NCI-H446 (cell line): ENCODE data around the gene TUBA4B.
"Not testable (repeated sequence)": the region's sequence is repeated elsewhere in the genome, so short reads cannot be mapped to it uniquely, and the experiment has no call there.

ENCODE experiments used
- DNase-seq, 2 experiments: peaks; one replicate each; lab custom pipeline; 2025; lab: John Stamatoyannopoulos, UW

The TUBA4B gene

GRCh38 chr2:219291910-219292490 lies 39.0 kb downstream of the TUBA4B start:
- DNase-seq = no peak

- no peak for DNase-seq
These were observed 39.6 kb downstream of the TUBA4B start for GRCh38 chr2:219292616-219293015.

GRCh38 chr2:219293736-219294231 lies 40.7 kb downstream of the TUBA4B start:
- no peak for DNase-seq

- DNase-seq = peak in 1 of 2 experiments; percentile 56
These were observed 41.6 kb downstream of the TUBA4B start for GRCh38 chr2:219294356-219295351.

- no peak for DNase-seq
These were observed 43.1 kb downstream of the TUBA4B start for GRCh38 chr2:219296142-219296541.

GRCh38 chr2:219296631-219297391 lies 43.8 kb downstream of the TUBA4B start:
- no peak for DNase-seq

- DNase-seq = no peak
These were observed 44.9 kb downstream of the TUBA4B start for GRCh38 chr2:219297766-219298456.

GRCh38 chr2:219298759-219299371 lies 45.8 kb downstream of the TUBA4B start:
- DNase-seq = peak; percentile 35 to 71

- no peak for DNase-seq
These were observed 46.3 kb downstream of the TUBA4B start for GRCh38 chr2:219299372-219299760.

GRCh38 chr2:219300022-219300421 lies 47.0 kb downstream of the TUBA4B start:
- no peak for DNase-seq

- no peak for DNase-seq
These were observed 49.4 kb downstream of the TUBA4B start for GRCh38 chr2:219302412-219302968.

- no peak for DNase-seq
These were observed 51.2 kb downstream of the TUBA4B start for GRCh38 chr2:219304223-219304622.

GRCh38 chr2:219306047-219306446 lies 53.0 kb downstream of the TUBA4B start:
- no peak for DNase-seq

- DNase-seq = no peak
These were observed 55.4 kb downstream of the TUBA4B start for GRCh38 chr2:219308142-219309101.

- DNase-seq = peak; percentile 54 to 87
These were observed 56.2 kb downstream of the TUBA4B start, which contains the start of gene PTPRN for GRCh38 chr2:219309278-219309677. Gene PTPRN, minus strand, starts transcription at chr2:219309401. Its CDS starts 69 bp downstream, at chr2:219309332.

- DNase-seq = not testable (repeated sequence)
These were observed 59.7 kb downstream of the TUBA4B start for GRCh38 chr2:219312683-219313263.

- no peak for DNase-seq
These were observed 61.9 kb downstream of the TUBA4B start for GRCh38 chr2:219314804-219315468.
